Breast epithelium (tissue), 4 donors: ENCODE results near the gene SRGN. TPM values are rescaled to one million over a fixed set of nuclear protein-coding genes. Genes with fewer than 3 reads are reported as not detected.

Experiments
- DNase-seq, 2 donors: peaks; one replicate each; pipeline ENCODE4 v3.0.0-alpha.2; 2019; ENCODE audit warnings: low spot score in 2 of 2
- H3K27ac ChIP-seq, 2 donors: fragments of 200-600 bp; sonication (generic) in 1 of 2; one replicate each; pipeline ENCODE4 v1.5.1; 2016 to 2019; ENCODE audit warnings: mild to moderate bottlenecking in 1 of 2
- H3K27me3 ChIP-seq, 2 donors: fragments of 200-600 bp; sonication (generic) in 1 of 2; one replicate each; pipeline versions ENCODE4 v1.5.1 to v1.6.0; 2017 to 2019; ENCODE audit warnings: control low read depth in 1 of 2, mild to moderate bottlenecking in 1 of 2
- H3K36me3 ChIP-seq: fragments of 200-600 bp; one replicate; pipeline ENCODE4 v1.5.1; 2019
- H3K4me1 ChIP-seq, 2 donors: fragments of 200-600 bp; sonication (generic); one replicate each; pipeline ENCODE4 v1.5.1; 2016 to 2019; ENCODE audit warnings: control low read depth in 1 of 2
- H3K4me3 ChIP-seq, 3 donors: fragments of 200-600 bp; sonication (generic); 1 replicate in 2 of 3; 2 replicates in 1 of 3; pipeline ENCODE4 v1.5.1; 2016 to 2019; ENCODE audit warnings: mild to moderate bottlenecking in 3 of 3, moderate library complexity in 2 of 3
- H3K9me3 ChIP-seq, 2 donors: fragments of 200-600 bp; sonication (generic) in 1 of 2; one replicate each; pipeline ENCODE4 v1.5.1; 2016 to 2019; ENCODE audit warnings: control low read depth in 1 of 2
- POLR2A ChIP-seq: fragments of 450-650 bp; IDR thresholded peaks from one replicate; pipeline ENCODE4 v1.6.1; 2016; ENCODE audit warnings: antibody characterized with exemption, mild to moderate bottlenecking, moderate library complexity
- POLR2AphosphoS5 ChIP-seq, 3 donors: sonication (generic); formaldehyde crosslinking; IDR thresholded peaks; one replicate each; pipeline ENCODE4 v1.6.1; 2017; ENCODE audit warnings: antibody characterized with exemption in 3 of 3
- intact Hi-C: fragments of 100-400 bp; cut with DNase I; formaldehyde crosslinking; loops from one replicate; pipeline ENCODE4 v1.15.1; 2023; ENCODE audit warnings: low total_unique reads
- total RNA-seq, 3 donors: library from RNA; depleted of rRNA; stranded (reverse); fragments of >200 nt; gene quantifications; one replicate each; pipeline ENCODE4 v1.1.0, GENCODE V29; 2016
- TF ChIP-seq, protein P1 (sequence below), 3 donors: fragments of 450-650 bp; IDR thresholded peaks; one replicate each; pipeline ENCODE4 v1.5.1; 2016 to 2017; ENCODE audit warnings: antibody characterized with exemption in 3 of 3, mild to moderate bottlenecking in 3 of 3, moderate library complexity in 3 of 3

The SRGN gene
- total RNA-seq, 3 donors from 2014 or later = 97.2 to 208 (median 114) TPM

DNA sequence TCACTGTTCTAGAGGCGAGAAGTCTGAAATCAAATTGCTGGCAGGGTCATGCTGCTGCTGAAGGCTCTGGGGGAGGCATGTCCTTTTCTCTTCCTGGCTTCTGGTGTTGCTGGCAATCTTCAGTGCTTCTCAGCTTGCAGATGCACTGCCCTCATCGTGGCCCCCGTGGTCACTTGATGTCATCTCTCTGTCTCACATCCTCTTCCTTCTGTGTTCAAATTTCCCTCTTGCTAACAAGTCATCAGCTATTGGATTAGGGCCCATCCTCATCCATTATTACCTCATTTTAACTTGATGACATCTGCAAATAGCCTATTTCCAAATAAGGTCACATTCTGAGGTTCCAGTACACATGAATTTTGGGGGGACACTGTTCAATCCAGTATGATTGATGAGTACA lies 36.6 kb upstream of the SRGN start:
- no peak overlapping the region for H3K27ac ChIP-seq
- H3K4me3 ChIP-seq = no peak overlapping the region
- no peaks in the 10 kb centered on the region for H3K27me3 ChIP-seq
- no peaks in the 10 kb centered on the region for H3K9me3 ChIP-seq
- H3K4me1 ChIP-seq = no peaks in the 10 kb centered on the region
- TF ChIP-seq POLR2A (no peak), POLR2AphosphoS5 (IDR thresholded peaks at IDR 0.05) (no peak)
- TF ChIP-seq, protein P1, sequence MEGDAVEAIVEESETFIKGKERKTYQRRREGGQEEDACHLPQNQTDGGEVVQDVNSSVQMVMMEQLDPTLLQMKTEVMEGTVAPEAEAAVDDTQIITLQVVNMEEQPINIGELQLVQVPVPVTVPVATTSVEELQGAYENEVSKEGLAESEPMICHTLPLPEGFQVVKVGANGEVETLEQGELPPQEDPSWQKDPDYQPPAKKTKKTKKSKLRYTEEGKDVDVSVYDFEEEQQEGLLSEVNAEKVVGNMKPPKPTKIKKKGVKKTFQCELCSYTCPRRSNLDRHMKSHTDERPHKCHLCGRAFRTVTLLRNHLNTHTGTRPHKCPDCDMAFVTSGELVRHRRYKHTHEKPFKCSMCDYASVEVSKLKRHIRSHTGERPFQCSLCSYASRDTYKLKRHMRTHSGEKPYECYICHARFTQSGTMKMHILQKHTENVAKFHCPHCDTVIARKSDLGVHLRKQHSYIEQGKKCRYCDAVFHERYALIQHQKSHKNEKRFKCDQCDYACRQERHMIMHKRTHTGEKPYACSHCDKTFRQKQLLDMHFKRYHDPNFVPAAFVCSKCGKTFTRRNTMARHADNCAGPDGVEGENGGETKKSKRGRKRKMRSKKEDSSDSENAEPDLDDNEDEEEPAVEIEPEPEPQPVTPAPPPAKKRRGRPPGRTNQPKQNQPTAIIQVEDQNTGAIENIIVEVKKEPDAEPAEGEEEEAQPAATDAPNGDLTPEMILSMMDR (IDR thresholded peaks at IDR 0.05) = no peak
- intact Hi-C loops = no loop called here
- no peaks in the 10 kb centered on the region for H3K36me3 ChIP-seq
- DNase-seq = no peak

DNA sequence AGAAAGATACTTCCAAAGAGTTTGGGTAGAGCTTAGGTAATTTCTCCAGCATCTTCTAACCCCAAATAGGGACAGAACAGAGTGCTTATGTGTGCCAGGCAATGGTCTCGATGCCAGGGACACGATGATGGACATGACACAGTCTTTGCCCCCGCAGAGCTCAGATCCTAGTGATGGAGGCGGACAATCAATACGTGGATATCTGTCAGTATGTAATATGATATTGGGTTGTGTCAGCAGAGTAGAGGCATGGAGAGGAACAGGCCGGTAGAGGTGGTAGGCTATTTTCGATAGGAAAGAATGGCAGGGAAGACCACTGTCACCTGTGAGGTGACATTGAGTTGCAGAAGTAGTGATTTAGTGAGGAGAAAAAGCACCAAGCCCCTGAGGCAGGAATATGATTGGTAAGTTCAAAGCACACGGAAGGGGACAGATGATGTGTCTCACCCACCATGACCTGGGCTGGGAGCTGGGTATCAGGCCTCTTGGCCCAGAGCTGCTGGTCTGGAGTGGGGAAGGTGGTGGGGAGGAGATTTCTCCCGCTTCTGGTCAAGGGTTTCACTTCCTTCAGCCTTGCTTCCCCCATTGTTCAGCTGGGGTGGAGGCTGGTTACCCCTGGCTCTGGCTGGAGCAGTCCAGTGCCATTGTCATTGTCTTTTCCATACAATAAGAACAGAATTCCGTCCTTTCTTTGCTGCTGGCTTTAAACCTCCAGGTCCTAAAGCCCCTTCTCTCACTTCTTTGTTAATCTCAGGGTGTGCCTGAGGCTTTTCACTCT lies 36.0 kb upstream of the SRGN start:
- TF ChIP-seq, protein P1 (IDR thresholded peaks at IDR 0.05) = no peak
- TF ChIP-seq POLR2A = no peak
- no peak for TF ChIP-seq POLR2AphosphoS5 (IDR thresholded peaks at IDR 0.05)
- DNase-seq = no peak
- H3K4me1 ChIP-seq = no peaks in the 10 kb centered on the region
- no peaks in the 10 kb centered on the region for H3K36me3 ChIP-seq
- intact Hi-C loops = no loop called here
- H3K27me3 ChIP-seq = no peaks in the 10 kb centered on the region
- no peak overlapping the region for H3K4me3 ChIP-seq
- H3K9me3 ChIP-seq = no peaks in the 10 kb centered on the region
- H3K27ac ChIP-seq = no peak overlapping the region

DNA sequence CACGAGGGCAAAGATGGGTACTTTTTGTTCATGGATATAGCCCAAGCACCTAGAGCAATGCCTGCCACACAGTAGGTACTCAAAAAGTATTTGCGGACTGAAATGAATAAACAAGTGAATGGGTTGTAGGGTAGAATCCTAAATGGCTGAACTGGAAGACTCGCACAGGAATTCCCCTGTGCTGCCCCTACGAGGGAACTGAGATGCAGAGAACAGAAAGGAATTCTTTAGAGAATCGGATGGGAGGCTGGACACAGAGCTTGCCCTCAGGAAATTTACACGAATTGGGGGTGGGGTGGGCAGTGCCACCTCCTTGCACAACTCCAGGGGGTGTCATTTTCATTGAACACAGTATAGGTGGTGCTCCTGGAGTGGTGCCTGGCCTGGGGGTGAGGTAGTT lies 35.2 kb upstream of the SRGN start:
- Histone ChIP-seq H3K36me3 (no peaks in the 10 kb centered on the region), H3K27ac (no peak overlapping the region)

DNA sequence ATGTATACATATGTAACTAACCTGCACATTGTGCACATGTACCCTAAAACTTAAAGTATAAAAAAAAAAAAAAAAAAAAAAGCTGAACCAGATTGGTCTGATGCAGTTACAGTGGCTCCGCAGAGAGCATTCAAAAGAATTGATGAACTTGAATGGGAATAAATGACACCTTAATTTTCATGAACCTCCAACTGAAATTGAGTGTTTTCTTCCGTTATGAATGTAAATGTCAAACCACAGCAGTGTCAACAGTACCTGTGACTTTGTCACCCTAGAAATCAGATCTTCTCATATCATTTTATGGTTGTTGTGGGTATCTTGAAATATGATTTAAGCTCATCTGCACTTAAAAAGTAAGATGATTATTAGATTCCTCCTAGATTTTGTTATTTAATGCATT lies 32.7 kb upstream of the SRGN start:
- no peaks in the 10 kb centered on the region for H3K27me3 ChIP-seq
- intact Hi-C loops = no loop called here
- TF ChIP-seq, protein P1 (IDR thresholded peaks at IDR 0.05) = no peak
- no peak for TF ChIP-seq POLR2AphosphoS5 (IDR thresholded peaks at IDR 0.05)
- no peaks in the 10 kb centered on the region for H3K36me3 ChIP-seq
- no peak overlapping the region for H3K27ac ChIP-seq
- no peak for DNase-seq
- H3K4me3 ChIP-seq = no peak overlapping the region
- no peaks in the 10 kb centered on the region for H3K9me3 ChIP-seq
- no peaks in the 10 kb centered on the region for H3K4me1 ChIP-seq

More for the DNA sequence above, 35.2 kb upstream of the SRGN start:
- H3K27me3 ChIP-seq = no peaks in the 10 kb centered on the region
- H3K9me3 ChIP-seq = no peaks in the 10 kb centered on the region
- H3K4me3 ChIP-seq = no peak overlapping the region
- no peak for DNase-seq
- TF ChIP-seq POLR2AphosphoS5 (IDR thresholded peaks at IDR 0.05) = no peak
- TF ChIP-seq, protein P1 (IDR thresholded peaks at IDR 0.05) = no peak
- TF ChIP-seq POLR2A = no peak
- intact Hi-C loops = no loop called here
- H3K4me1 ChIP-seq = no peaks in the 10 kb centered on the region

DNA sequence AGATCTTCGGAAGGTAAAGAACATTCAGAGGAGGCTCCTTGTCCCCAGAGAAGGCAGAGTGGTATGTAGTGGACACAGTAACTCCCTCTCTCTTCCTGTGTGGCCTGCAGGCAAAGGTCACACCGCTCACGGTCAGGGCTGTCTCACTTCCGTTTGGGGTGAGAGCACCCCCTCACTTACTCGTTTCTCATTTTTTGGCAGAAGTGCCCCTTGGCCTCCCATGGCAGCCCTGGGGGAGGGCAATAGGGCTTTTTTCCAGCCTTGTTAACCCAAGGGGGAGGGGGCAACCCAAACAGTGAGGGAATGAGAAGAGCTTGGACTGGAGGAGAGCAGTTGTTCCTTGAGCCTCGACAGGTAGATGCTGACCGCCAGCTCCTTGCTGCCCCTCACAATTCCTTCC lies 31.8 kb upstream of the SRGN start:
- no peak overlapping the region for H3K4me3 ChIP-seq
- intact Hi-C loops = no loop called here
- TF ChIP-seq, protein P1 (IDR thresholded peaks at IDR 0.05) = no peak
- TF ChIP-seq POLR2A (no peak), POLR2AphosphoS5 (IDR thresholded peaks at IDR 0.05) (no peak)
- peak overlapping the region in 1 of 2 donors; percentile 58 for H3K27ac ChIP-seq
- H3K9me3 ChIP-seq = no peaks in the 10 kb centered on the region
- no peak for DNase-seq
- H3K36me3 ChIP-seq = no peaks in the 10 kb centered on the region
- H3K27me3 ChIP-seq = no peaks in the 10 kb centered on the region
- no peaks in the 10 kb centered on the region for H3K4me1 ChIP-seq
